Endometrial microvascular endothelial cells (primary cell): ENCODE results near the gene C20orf96. TPM values are rescaled to one million over a fixed set of nuclear protein-coding genes. Genes with fewer than 3 reads are reported as not detected.

Experiments used
- in situ Hi-C: cut with HindIII; loops from 2 replicates; pipeline ENCODE4 v1.10.0; 2017; ENCODE audit warnings: low sequenced_read_pairs, low pct_unique_long_range_greater_than_20kb; ENCODE audit errors: inconsistent ontology term
- total RNA-seq: library from RNA; depleted of rRNA; stranded (reverse); fragments of >200 nt; gene quantifications from one replicate; pipeline ENCODE4 v1.2.3, GENCODE V29; 2015; ENCODE audit errors: inconsistent ontology term

C20orf96 gene
- total RNA-seq, 1 donor from 2014 or later: 3.8 TPM

DNA sequence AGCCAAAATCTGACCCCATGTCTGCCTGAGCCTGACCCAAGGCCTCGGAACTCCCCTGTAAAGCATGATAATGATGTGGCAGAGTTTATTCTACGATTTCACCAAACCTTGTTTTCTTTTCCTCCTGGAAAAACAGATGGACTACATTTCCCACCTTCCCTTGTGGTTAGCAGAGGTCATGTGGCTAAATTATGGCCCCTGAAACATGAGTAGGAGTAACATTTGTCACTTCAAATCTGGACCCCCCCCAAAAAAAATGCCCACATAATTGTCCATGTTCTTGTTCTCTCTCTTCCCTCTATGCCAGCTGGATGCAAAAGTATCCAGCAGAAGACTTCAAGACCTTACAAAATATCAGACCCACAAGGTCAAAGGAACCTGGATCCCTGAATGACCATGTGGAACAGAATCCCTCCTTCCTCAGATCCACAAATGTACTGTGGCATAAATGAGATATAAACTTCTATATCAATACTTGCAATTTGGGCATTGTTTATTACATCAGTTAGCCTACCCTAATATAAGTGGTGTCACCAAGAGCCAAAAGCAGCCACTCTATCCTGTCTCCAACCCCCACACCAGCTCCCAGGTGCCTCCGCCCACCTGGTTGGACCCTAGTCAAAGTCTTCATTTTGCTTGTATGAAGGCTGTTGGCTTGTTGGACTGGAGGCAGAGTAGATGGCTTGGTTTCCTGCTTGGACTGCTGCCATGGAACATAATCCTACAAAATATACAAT is 1.4 kb downstream of the C20orf96 start:
- in situ Hi-C loops: no loop called here

DNA sequence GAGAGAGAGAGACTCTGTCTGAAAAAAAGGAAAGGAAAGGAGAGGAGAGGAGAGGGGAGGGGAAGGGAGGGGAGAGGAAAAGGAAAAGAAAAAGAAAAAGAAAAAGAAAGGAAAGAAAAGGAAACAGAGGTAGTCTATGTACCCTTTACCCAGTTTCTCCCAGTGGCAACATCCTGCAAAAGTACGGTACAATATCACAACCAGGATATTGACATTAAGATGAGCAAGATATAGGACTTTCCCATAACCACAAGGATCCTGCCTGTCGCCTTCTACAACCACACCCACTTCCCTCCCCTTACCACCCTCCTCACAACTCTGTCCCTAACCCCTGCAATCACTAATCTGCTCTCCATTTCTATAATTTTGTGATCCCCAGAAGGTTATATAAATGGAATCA is 4.0 kb downstream of the C20orf96 start:
- in situ Hi-C loops: no loop called here

DNA sequence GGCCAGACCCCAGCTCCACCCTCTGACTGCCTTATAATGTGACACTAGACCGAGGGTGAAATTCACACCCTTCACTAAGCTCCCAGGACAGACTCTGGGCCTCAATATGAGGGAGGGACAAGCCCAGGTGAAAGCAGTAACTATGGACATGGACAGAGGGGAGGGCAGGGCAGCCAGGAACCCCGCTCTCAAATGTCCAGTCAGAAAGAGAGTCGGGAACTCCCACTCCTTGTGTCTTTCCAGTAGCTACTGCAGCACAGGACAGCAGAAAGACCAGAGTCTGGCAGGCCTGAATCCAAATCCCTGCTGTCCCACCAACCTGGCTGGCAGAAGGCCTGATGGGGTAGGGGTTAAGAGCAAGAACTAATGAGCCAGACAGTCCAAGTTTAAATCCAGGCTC is 6.4 kb downstream of the C20orf96 start:
- in situ Hi-C loops: no loop called here

GRCh38 chr20:278607-279571 is 11.7 kb downstream of the C20orf96 start:
- in situ Hi-C loops: no loop called here

DNA sequence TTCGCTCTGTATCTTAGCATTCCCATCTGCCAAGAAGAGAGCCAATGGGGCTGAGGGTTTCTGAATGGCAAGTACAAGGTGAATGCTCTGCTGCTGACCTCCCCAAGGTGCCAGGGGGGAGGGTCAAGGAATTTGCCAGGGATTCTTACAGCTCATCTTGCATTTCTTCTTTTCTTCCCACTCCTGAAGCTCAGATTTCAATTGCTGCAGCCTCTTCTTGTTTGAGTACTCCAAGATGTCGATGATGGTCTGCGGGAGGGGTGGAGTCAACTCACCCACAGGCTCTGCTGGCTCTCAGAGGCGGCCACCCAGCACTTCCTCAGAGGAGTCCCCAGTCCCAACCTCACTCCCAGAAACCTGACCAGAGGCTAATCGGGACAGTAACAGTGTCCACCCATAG is 12.4 kb downstream of the C20orf96 start:
- in situ Hi-C loops: no loop called here

GRCh38 chr20:277496-277781 is 13.1 kb downstream of the C20orf96 start:
- in situ Hi-C loops: no loop called here

- in situ Hi-C loops: no loop called here
Observed at GRCh38 chr20:276620-277495, 13.7 kb downstream of the C20orf96 start.

DNA sequence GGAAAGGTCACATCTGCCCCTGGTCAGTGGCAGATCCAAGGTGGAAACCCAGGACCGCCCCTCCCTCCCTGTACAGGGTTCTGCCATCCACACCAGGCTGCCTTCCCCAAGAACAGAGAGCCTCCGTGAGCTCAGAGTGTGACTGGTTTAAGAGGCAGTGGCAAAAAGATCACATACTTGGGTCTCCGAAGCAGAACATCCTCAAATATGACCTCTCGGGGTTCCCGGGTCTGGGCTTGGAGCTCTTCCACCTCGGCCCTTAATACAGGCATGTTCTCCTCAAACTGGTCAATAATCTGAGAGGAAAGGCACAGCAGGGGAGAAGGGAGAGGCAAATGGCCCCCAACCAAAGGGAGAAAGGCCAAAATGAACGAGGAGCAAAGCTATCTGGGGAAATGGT is 14.8 kb downstream of the C20orf96 start:
- in situ Hi-C loops: no loop called here

- in situ Hi-C loops: no loop called here
Observed at GRCh38 chr20:273884-274283, 16.7 kb downstream of the C20orf96 start.

DNA sequence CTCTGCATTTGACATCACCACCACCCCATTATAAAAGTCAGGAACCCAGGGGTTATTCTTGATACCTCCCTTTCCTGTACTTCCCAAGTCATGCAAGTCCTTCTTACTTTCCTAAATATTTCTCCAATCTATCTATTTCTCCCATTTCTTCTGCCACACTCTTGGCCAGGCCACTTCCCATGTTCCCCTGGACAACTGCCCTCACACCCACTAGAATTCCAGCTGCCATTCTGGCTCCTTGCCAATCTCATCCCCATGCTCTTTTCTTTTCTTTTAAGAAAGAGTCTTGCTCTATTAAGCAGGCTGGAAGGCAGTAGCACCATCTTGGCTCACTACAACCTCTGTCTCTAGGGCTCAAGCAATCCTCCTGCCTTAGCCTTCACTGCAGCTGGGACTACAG is 17.8 kb downstream of the C20orf96 start:
- in situ Hi-C loops: no loop called here

GRCh38 chr20:271528-271927 is 19.0 kb downstream of the C20orf96 start:
- in situ Hi-C loops: no loop called here

- in situ Hi-C loops: no loop called here
Observed at GRCh38 chr20:271069-271468, 19.5 kb downstream of the C20orf96 start.

DNA sequence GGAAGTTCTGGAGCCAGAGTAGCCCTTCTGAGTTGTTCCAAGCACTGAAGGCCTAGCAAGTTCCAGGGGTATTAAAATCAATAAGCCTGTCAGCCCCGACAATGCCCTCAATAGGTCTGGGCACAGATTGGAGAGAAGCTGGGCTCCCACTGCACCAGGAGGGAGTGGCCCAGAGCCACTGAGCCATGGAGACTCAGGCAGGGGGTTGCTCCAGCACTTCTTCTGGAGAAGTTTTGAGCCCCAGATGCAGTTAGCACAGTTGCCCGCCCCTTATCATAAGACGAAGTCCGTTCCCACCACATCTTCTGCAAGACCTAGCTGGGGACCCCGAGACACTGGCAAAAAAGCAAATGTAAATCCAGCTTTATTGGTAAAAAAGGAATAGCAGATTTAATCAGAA is 20.0 kb downstream of the C20orf96 start:
- in situ Hi-C loops: no loop called here

DNA sequence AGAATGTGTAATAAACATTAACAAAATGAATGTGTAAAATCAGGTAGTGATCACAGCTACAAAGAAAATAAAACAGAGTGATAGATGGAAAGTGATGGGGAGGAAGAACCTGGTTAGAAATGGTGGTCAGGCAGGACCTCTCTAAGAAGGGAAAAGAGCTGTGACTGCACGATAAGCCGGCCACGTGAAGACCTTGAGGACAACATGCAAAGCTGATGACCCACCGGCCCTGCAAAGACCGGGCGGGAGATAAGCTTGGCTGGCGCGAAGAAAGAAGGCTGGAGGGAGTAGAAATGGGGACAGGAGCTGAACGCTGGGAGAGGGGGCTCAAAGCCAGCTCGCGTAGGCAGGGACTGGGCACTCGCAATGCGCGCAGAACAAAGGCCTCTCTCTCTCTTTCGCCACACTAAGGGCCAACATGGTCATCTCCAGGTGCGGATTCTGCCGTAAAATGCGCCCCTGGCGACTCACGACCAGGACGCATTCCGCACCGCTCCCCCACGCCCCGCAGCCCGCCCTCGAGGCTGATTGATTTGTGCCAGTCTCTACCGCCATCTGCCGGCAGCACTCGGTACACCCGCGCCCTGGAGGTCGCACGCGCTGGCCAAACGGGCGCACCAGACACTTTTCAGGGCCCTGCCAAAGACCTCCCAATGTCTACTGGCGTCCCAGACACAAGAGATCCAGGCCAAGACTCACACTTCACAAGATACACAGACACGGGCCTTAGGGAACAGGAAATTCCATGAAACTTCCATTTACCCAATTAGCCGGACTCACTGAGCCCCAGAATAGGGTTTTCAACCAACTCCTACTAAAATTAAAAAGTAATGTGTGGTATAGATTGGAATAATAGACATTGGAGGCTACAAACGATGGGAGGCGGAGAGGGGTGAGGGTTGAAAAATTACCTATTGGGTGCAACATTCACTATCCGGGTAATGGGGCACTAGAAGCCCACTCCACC is 23.7 kb downstream of the C20orf96 start:
- in situ Hi-C loops: no loop called here

DNA sequence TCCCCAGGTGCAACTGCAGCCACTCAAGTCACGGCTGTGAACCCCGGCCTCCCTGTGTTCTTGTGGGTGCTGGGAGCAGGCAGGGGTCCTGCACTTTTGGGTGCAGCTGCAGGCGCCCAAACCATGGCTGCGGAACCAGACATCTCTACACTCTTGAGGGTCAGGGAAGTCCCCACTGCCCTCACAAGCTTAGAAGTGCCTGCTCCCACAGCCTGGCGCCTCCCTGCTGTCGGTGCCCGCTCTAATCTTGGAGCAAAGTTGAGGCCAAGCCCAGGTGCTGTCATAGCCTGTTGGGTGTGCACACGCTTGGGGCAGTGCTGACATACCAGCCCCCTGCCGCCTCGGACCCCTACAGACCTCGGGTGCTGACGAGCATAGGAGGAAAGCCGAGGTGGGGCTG is 26.8 kb downstream of the C20orf96 start:
- in situ Hi-C loops: no loop called here

GRCh38 chr20:259981-260380 is 30.6 kb downstream of the C20orf96 start:
- in situ Hi-C loops: no loop called here

DNA sequence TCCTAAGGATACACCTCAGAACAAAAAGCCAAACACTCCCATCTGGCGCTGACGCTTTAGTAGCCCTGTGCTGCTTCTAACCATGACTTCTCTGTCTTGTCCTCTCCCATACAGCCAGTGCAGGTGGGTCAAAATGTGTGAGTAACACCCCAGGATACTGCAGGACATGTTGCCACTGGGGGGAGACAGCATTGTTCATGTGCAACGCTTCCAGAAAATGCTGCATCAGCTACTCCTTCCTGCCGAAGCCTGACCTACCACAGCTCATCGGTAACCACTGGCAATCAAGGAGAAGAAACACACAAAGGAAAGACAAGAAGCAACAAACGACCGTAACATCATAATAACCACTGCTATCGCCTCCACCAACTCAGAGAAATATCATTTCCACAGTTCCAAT is 31.6 kb downstream of the C20orf96 start:
- in situ Hi-C loops: no loop called here

- in situ Hi-C loops: no loop called here
Observed at GRCh38 chr20:258269-258858, 32.2 kb downstream of the C20orf96 start.
